ENCODE data around the gene NAP1L2. TPM values are rescaled to one million over a fixed set of nuclear protein-coding genes. Genes with fewer than 3 reads are reported as not detected.
A peak's percentile ranks its signal among the peaks of the same experiment; 100 is the strongest.
"Not testable (repeated sequence)": the region's sequence is repeated elsewhere in the genome, so short reads cannot be mapped to it uniquely, and the experiment has no call there.

Gene NAP1L2, protein sequence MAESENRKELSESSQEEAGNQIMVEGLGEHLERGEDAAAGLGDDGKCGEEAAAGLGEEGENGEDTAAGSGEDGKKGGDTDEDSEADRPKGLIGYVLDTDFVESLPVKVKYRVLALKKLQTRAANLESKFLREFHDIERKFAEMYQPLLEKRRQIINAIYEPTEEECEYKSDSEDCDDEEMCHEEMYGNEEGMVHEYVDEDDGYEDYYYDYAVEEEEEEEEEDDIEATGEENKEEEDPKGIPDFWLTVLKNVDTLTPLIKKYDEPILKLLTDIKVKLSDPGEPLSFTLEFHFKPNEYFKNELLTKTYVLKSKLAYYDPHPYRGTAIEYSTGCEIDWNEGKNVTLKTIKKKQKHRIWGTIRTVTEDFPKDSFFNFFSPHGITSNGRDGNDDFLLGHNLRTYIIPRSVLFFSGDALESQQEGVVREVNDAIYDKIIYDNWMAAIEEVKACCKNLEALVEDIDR
- 4.6 TPM for polyA plus RNA-seq (2013, experiment 1 of 2)
- 4.0 TPM for polyA plus RNA-seq (2013, experiment 2 of 2)

GRCh38 chrX:73214426-73215094 lies at the start of gene NAP1L2:
Gene NAP1L2, minus strand, starts transcription at chrX:73214851. Its CDS starts 359 bp downstream, at chrX:73214492.
- 0% methylated on average over 5 to 8 of the region's 30 CpGs for WGBS, 2 experiments (ENCODE audit: insufficient coverage in 2 of 2)
- Histone ChIP-seq H3K27ac (ENCODE audit: low read depth, low read length, severe bottlenecking) (peak within 1 kb of the TSS; percentile 53), H3K4me3 (ENCODE audit: extremely low read depth, insufficient read depth, low read length, poor library complexity, severe bottlenecking) (peak within 1 kb of the TSS; percentile 42), H3K4me1 (ENCODE audit: control insufficient read depth, insufficient read depth, low read length, poor library complexity, severe bottlenecking) (no peaks in the 10 kb centered on the region), H3K9me3 (ENCODE audit: control insufficient read depth, low read length) (no peaks in the 10 kb centered on the region), H3K36me3 (ENCODE audit: control insufficient read depth, insufficient read depth, low read length) (no peaks in the 10 kb centered on the region)

DNA sequence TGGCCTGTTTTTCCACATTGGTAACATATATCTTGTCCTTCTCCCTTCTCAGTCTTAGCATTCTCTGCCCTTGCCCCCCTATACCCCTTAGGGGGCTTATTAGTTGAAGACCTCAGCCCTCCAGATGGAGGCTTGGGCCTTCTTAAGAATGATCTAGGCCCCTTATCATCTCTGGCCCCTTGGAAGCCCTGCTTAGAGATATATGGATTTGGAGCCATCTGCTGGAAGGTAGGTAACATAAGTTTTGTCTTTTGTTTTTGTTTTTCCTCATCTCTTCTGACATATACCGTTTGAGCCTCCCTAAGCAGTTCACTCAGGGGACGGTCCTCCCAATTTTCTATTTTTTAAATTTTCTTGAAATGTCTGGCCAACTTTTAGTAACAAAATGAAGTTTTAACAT lies 48.3 kb upstream of the NAP1L2 start:
- Histone ChIP-seq H3K36me3 (ENCODE audit: control insufficient read depth, insufficient read depth, low read length) (no peaks in the 10 kb centered on the region), H3K27ac (ENCODE audit: low read depth, low read length, severe bottlenecking) (no peak overlapping the region), H3K4me1 (ENCODE audit: control insufficient read depth, insufficient read depth, low read length, poor library complexity, severe bottlenecking) (no peaks in the 10 kb centered on the region), H3K4me3 (ENCODE audit: extremely low read depth, insufficient read depth, low read length, poor library complexity, severe bottlenecking) (no peak overlapping the region), H3K9me3 (ENCODE audit: control insufficient read depth, low read length) (no peaks in the 10 kb centered on the region)
- WGBS, 2 experiments (ENCODE audit: insufficient coverage in 2 of 2): 80% methylated on average over 1 of the region's 2 CpGs; no CpG with 5 or more reads in 1 of the 2 experiments

- H3K4me1 ChIP-seq (ENCODE audit: control insufficient read depth, insufficient read depth, low read length, poor library complexity, severe bottlenecking): no peaks in the 10 kb centered on the region
- no peaks in the 10 kb centered on the region for H3K36me3 ChIP-seq (ENCODE audit: control insufficient read depth, insufficient read depth, low read length)
- WGBS, 2 experiments (ENCODE audit: insufficient coverage in 2 of 2): 82 to 100% methylated on average over 1 to 4 of the region's 5 CpGs
- H3K4me3 ChIP-seq (ENCODE audit: extremely low read depth, insufficient read depth, low read length, poor library complexity, severe bottlenecking): no peak overlapping the region
- no peaks in the 10 kb centered on the region for H3K9me3 ChIP-seq (ENCODE audit: control insufficient read depth, low read length)
- H3K27ac ChIP-seq (ENCODE audit: low read depth, low read length, severe bottlenecking): no peak overlapping the region
These were observed 24.6 kb upstream of the NAP1L2 start for GRCh38 chrX:73239242-73239641.

DNA sequence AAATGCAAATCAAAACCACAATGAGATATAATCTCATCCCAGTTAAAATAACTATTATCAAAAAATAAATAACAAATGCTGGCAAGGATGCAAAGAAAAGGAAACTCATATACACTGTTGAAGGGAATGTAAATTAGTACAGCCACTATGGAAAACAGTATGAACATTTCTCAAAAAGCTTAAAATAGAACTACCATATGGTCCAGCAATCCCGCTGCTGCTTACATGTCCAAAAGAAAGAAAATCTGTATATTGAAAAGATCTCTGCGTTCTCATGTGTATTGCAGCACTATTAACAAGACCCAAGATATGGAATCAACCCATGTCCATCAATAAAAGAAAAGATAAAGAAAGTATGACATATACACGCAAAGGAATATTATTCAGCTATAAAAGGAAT lies 3.0 kb upstream of the NAP1L2 start:
- no CpG with 5 or more reads among the region's 3 CpGs for WGBS, 2 experiments (ENCODE audit: insufficient coverage in 2 of 2)
- no peaks in the 10 kb centered on the region for H3K9me3 ChIP-seq (ENCODE audit: control insufficient read depth, low read length)
- no peaks in the 10 kb centered on the region for H3K4me1 ChIP-seq (ENCODE audit: control insufficient read depth, insufficient read depth, low read length, poor library complexity, severe bottlenecking)
- no peak overlapping the region for H3K4me3 ChIP-seq (ENCODE audit: extremely low read depth, insufficient read depth, low read length, poor library complexity, severe bottlenecking)
- no peak overlapping the region for H3K27ac ChIP-seq (ENCODE audit: low read depth, low read length, severe bottlenecking)
- no peaks in the 10 kb centered on the region for H3K36me3 ChIP-seq (ENCODE audit: control insufficient read depth, insufficient read depth, low read length)

GRCh38 chrX:73215246-73215645 lies 595 bp upstream of the NAP1L2 start:
- no peaks in the 10 kb centered on the region for H3K36me3 ChIP-seq (ENCODE audit: control insufficient read depth, insufficient read depth, low read length)
- H3K4me1 ChIP-seq (ENCODE audit: control insufficient read depth, insufficient read depth, low read length, poor library complexity, severe bottlenecking): no peaks in the 10 kb centered on the region
- no CpG with 5 or more reads among the region's 8 CpGs for WGBS, 2 experiments (ENCODE audit: insufficient coverage in 2 of 2)
- H3K4me3 ChIP-seq (ENCODE audit: extremely low read depth, insufficient read depth, low read length, poor library complexity, severe bottlenecking): peak overlapping the region; percentile 42
- H3K27ac ChIP-seq (ENCODE audit: low read depth, low read length, severe bottlenecking): no peak overlapping the region
- no peaks in the 10 kb centered on the region for H3K9me3 ChIP-seq (ENCODE audit: control insufficient read depth, low read length)

DNA sequence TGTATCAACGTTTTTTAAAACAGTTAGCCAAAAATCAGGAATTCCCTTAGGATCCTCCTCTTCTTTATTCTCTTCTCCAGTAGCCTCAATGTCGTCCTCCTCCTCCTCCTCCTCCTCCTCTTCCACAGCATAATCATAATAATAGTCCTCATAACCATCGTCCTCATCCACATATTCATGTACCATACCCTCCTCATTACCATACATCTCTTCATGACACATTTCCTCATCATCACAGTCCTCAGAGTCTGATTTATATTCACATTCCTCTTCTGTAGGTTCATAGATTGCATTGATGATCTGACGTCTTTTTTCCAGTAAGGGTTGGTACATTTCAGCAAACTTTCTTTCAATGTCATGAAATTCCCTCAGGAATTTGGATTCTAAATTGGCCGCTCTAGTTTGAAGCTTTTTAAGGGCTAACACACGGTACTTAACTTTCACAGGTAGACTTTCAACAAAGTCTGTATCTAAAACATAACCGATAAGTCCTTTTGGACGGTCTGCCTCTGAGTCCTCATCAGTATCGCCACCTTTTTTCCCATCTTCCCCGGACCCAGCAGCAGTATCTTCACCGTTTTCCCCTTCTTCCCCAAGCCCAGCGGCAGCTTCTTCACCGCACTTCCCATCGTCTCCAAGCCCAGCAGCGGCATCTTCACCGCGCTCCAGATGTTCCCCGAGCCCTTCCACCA lies 771 bp downstream of the NAP1L2 start:
- Histone ChIP-seq H3K9me3 (ENCODE audit: control insufficient read depth, low read length) (no peaks in the 10 kb centered on the region), H3K27ac (ENCODE audit: low read depth, low read length, severe bottlenecking) (no peak overlapping the region), H3K4me1 (ENCODE audit: control insufficient read depth, insufficient read depth, low read length, poor library complexity, severe bottlenecking) (no peaks in the 10 kb centered on the region), H3K4me3 (ENCODE audit: extremely low read depth, insufficient read depth, low read length, poor library complexity, severe bottlenecking) (peak overlapping the region; percentile 42), H3K36me3 (ENCODE audit: control insufficient read depth, insufficient read depth, low read length) (no peaks in the 10 kb centered on the region)
- WGBS, 2 experiments (ENCODE audit: insufficient coverage in 2 of 2): 2% methylated on average over 5 to 8 of the region's 18 CpGs

GRCh38 chrX:73206366-73206765 lies 8.3 kb downstream of the NAP1L2 start:
- Histone ChIP-seq H3K9me3 (ENCODE audit: control insufficient read depth, low read length) (no peaks in the 10 kb centered on the region), H3K27ac (ENCODE audit: low read depth, low read length, severe bottlenecking) (no peak overlapping the region), H3K4me3 (ENCODE audit: extremely low read depth, insufficient read depth, low read length, poor library complexity, severe bottlenecking) (no peak overlapping the region), H3K36me3 (ENCODE audit: control insufficient read depth, insufficient read depth, low read length) (no peaks in the 10 kb centered on the region), H3K4me1 (ENCODE audit: control insufficient read depth, insufficient read depth, low read length, poor library complexity, severe bottlenecking) (no peaks in the 10 kb centered on the region)
- WGBS, 2 experiments (ENCODE audit: insufficient coverage in 2 of 2): no CpG with 5 or more reads among the region's 2 CpGs

GRCh38 chrX:73182502-73183114 lies 32.0 kb downstream of the NAP1L2 start:
- Histone ChIP-seq H3K4me3 (ENCODE audit: extremely low read depth, insufficient read depth, low read length, poor library complexity, severe bottlenecking) (no peak overlapping the region), H3K9me3 (ENCODE audit: control insufficient read depth, low read length) (no peaks in the 10 kb centered on the region), H3K4me1 (ENCODE audit: control insufficient read depth, insufficient read depth, low read length, poor library complexity, severe bottlenecking) (no peaks in the 10 kb centered on the region), H3K36me3 (ENCODE audit: control insufficient read depth, insufficient read depth, low read length) (no peaks in the 10 kb centered on the region), H3K27ac (ENCODE audit: low read depth, low read length, severe bottlenecking) (no peak overlapping the region)
- WGBS, 2 experiments (ENCODE audit: insufficient coverage in 2 of 2): 85 to 100% methylated on average over 1 to 5 of the region's 6 CpGs

DNA sequence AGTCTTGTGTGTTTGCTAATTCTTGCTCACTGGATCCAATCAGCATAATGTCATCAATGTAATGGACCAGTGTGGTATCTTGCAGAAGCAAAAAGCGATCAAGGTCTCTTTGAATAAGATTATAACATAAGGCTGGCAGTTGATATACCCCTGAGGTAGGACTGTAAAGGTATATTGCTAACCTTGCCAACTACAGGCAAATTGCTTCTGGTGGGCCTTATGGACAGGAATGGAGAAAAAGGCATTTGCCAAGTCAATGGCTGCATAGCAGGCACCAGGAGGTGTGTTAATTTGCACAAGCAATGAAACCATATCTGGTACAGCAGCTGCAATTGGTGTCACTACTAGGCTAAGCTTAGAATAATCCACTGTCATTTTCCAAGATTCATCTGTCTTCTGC lies 45.7 kb downstream of the NAP1L2 start:
- not testable (repeated sequence) for H3K9me3 ChIP-seq (ENCODE audit: control insufficient read depth, low read length); H3K27ac ChIP-seq (ENCODE audit: low read depth, low read length, severe bottlenecking); H3K4me1 ChIP-seq (ENCODE audit: control insufficient read depth, insufficient read depth, low read length, poor library complexity, severe bottlenecking); H3K4me3 ChIP-seq (ENCODE audit: extremely low read depth, insufficient read depth, low read length, poor library complexity, severe bottlenecking); H3K36me3 ChIP-seq (ENCODE audit: control insufficient read depth, insufficient read depth, low read length)
- WGBS, 2 experiments (ENCODE audit: insufficient coverage in 2 of 2): 100% methylated on average over 1 of the region's 1 CpG; no CpG with 5 or more reads in 1 of the 2 experiments
